Activated naive CD8-positive, alpha-beta T cell treated with anti-CD3 and anti-CD28 coated beads, Interleukin-2, amount 50 U/mL, for 24 hours (primary cell): Measurements from ENCODE around the gene FGD5.

Experiments
- ATAC-seq: fragments of 150-1000 bp; cut with Tn5 transposase; one replicate; pipeline ENCODE4 v1.10.0; 2021
- DNase-seq: peaks from one replicate; pipeline ENCODE4 v3.0.0; 2021
- H3K27ac Mint-ChIP-seq: one replicate; pipeline ENCODE4 v1.8.0; 2021; ENCODE audit warnings: mild to moderate bottlenecking, mixed read lengths
- H3K27me3 Mint-ChIP-seq: one replicate; pipeline ENCODE4 v1.8.0; 2021; ENCODE audit warnings: mixed read lengths
- H3K36me3 Mint-ChIP-seq: one replicate; pipeline ENCODE4 v1.8.0; 2021; ENCODE audit warnings: low read depth, mixed read lengths
- H3K4me1 Mint-ChIP-seq: one replicate; pipeline ENCODE4 v1.8.0; 2021; ENCODE audit warnings: mixed read lengths
- H3K4me3 Mint-ChIP-seq: one replicate; pipeline ENCODE4 v1.8.0; 2021; ENCODE audit warnings: mild to moderate bottlenecking, moderate library complexity, mixed read lengths
- H3K9me3 Mint-ChIP-seq: one replicate; pipeline ENCODE4 v1.8.0; 2021; ENCODE audit warnings: mixed read lengths

Gene FGD5

GRCh38 chr3:14818804-14819500, at the start of gene FGD5:
FGD5 (plus strand) TSS chr3:14818962; CDS start chr3:14819072, 110 bp downstream.
- Mint-ChIP-seq H3K36me3 (no peaks in the 10 kb centered on the region), H3K27ac (no peak within 1 kb of the TSS), H3K27me3 (peaks cover 13% of the 10 kb centered on the region), H3K4me3 (no peak within 1 kb of the TSS), H3K9me3 (no peaks in the 10 kb centered on the region), H3K4me1 (no peaks in the 10 kb centered on the region)
- DNase-seq (no peak), ATAC-seq (no peak)

- H3K27me3 Mint-ChIP-seq: no peaks in the 10 kb centered on the region
- no peak overlapping the region for H3K27ac Mint-ChIP-seq
- no peak overlapping the region for H3K4me3 Mint-ChIP-seq
- ATAC-seq (no peak), DNase-seq (no peak)
- no peaks in the 10 kb centered on the region for H3K9me3 Mint-ChIP-seq
- H3K36me3 Mint-ChIP-seq: no peaks in the 10 kb centered on the region
- H3K4me1 Mint-ChIP-seq: no peaks in the 10 kb centered on the region
These were observed 49.0 kb upstream of the FGD5 start for GRCh38 chr3:14769544-14770325.

- Mint-ChIP-seq H3K27ac (no peak overlapping the region), H3K4me1 (no peaks in the 10 kb centered on the region), H3K27me3 (no peaks in the 10 kb centered on the region), H3K4me3 (no peak overlapping the region), H3K36me3 (no peaks in the 10 kb centered on the region), H3K9me3 (no peaks in the 10 kb centered on the region)
- no peak for DNase-seq
- ATAC-seq: no peak
These were observed 48.2 kb upstream of the FGD5 start for GRCh38 chr3:14770591-14770990.

GRCh38 chr3:14771593-14772497, 46.9 kb upstream of the FGD5 start:
- H3K27ac Mint-ChIP-seq: no peak overlapping the region
- no peak overlapping the region for H3K4me3 Mint-ChIP-seq
- H3K4me1 Mint-ChIP-seq: no peaks in the 10 kb centered on the region
- DNase-seq: no peak
- no peaks in the 10 kb centered on the region for H3K27me3 Mint-ChIP-seq
- no peaks in the 10 kb centered on the region for H3K9me3 Mint-ChIP-seq
- no peaks in the 10 kb centered on the region for H3K36me3 Mint-ChIP-seq
- no peak for ATAC-seq

- no peaks in the 10 kb centered on the region for H3K4me1 Mint-ChIP-seq
These were observed 46.1 kb upstream of the FGD5 start for GRCh38 chr3:14772533-14773138.

GRCh38 chr3:14773281-14773680, 45.5 kb upstream of the FGD5 start:
- no peaks in the 10 kb centered on the region for H3K36me3 Mint-ChIP-seq
- H3K27me3 Mint-ChIP-seq: peaks cover 3% of the 10 kb centered on the region
- no peaks in the 10 kb centered on the region for H3K4me1 Mint-ChIP-seq
- DNase-seq (no peak), ATAC-seq (no peak)
- no peak overlapping the region for H3K4me3 Mint-ChIP-seq
- no peak overlapping the region for H3K27ac Mint-ChIP-seq
- H3K9me3 Mint-ChIP-seq: no peaks in the 10 kb centered on the region

More at GRCh38 chr3:14772533-14773138, 46.1 kb upstream of the FGD5 start:
- DNase-seq (no peak), ATAC-seq (no peak)
- H3K36me3 Mint-ChIP-seq: no peaks in the 10 kb centered on the region
- no peaks in the 10 kb centered on the region for H3K27me3 Mint-ChIP-seq
- no peak overlapping the region for H3K4me3 Mint-ChIP-seq
- no peak overlapping the region for H3K27ac Mint-ChIP-seq
- no peaks in the 10 kb centered on the region for H3K9me3 Mint-ChIP-seq

- Mint-ChIP-seq H3K27me3 (peaks cover 3% of the 10 kb centered on the region), H3K9me3 (peaks cover 3% of the 10 kb centered on the region), H3K4me1 (no peaks in the 10 kb centered on the region), H3K36me3 (no peaks in the 10 kb centered on the region), H3K4me3 (no peak overlapping the region), H3K27ac (no peak overlapping the region)
- DNase-seq (no peak), ATAC-seq (no peak)
These were observed 45.1 kb upstream of the FGD5 start for GRCh38 chr3:14773691-14774128.

GRCh38 chr3:14774431-14774830, 44.3 kb upstream of the FGD5 start:
- H3K9me3 Mint-ChIP-seq: peaks cover 7% of the 10 kb centered on the region
- no peaks in the 10 kb centered on the region for H3K4me1 Mint-ChIP-seq
- H3K27ac Mint-ChIP-seq: no peak overlapping the region
- H3K36me3 Mint-ChIP-seq: no peaks in the 10 kb centered on the region
- peaks cover 3% of the 10 kb centered on the region for H3K27me3 Mint-ChIP-seq
- no peak for DNase-seq
- no peak overlapping the region for H3K4me3 Mint-ChIP-seq
- no peak for ATAC-seq

GRCh38 chr3:14775011-14775410, 43.8 kb upstream of the FGD5 start:
- H3K27me3 Mint-ChIP-seq: peaks cover 3% of the 10 kb centered on the region
- H3K9me3 Mint-ChIP-seq: peaks cover 7% of the 10 kb centered on the region
- H3K27ac Mint-ChIP-seq: no peak overlapping the region
- no peaks in the 10 kb centered on the region for H3K4me1 Mint-ChIP-seq
- no peak for ATAC-seq
- no peak for DNase-seq
- H3K36me3 Mint-ChIP-seq: no peaks in the 10 kb centered on the region
- H3K4me3 Mint-ChIP-seq: no peak overlapping the region

GRCh38 chr3:14775563-14775962, 43.2 kb upstream of the FGD5 start:
- Mint-ChIP-seq H3K27me3 (peaks cover 3% of the 10 kb centered on the region), H3K36me3 (no peaks in the 10 kb centered on the region), H3K4me1 (no peaks in the 10 kb centered on the region), H3K27ac (no peak overlapping the region), H3K9me3 (peaks cover 7% of the 10 kb centered on the region), H3K4me3 (no peak overlapping the region)
- no peak for ATAC-seq
- DNase-seq: no peak

GRCh38 chr3:14779069-14779685, 39.6 kb upstream of the FGD5 start:
- no peak overlapping the region for H3K27ac Mint-ChIP-seq
- no peak overlapping the region for H3K4me3 Mint-ChIP-seq
- ATAC-seq (no peak), DNase-seq (no peak)
- H3K9me3 Mint-ChIP-seq: peaks cover 7% of the 10 kb centered on the region
- H3K36me3 Mint-ChIP-seq: no peaks in the 10 kb centered on the region
- no peaks in the 10 kb centered on the region for H3K4me1 Mint-ChIP-seq
- peaks cover 3% of the 10 kb centered on the region for H3K27me3 Mint-ChIP-seq

- ATAC-seq (peak; percentile 65), DNase-seq (peak; percentile 50)
- Mint-ChIP-seq H3K4me3 (no peak overlapping the region), H3K36me3 (no peaks in the 10 kb centered on the region), H3K4me1 (no peaks in the 10 kb centered on the region), H3K9me3 (peaks cover 7% of the 10 kb centered on the region), H3K27ac (no peak overlapping the region), H3K27me3 (peaks cover 5% of the 10 kb centered on the region)
These were observed 37.7 kb upstream of the FGD5 start for GRCh38 chr3:14780927-14781507.

- peaks cover 2% of the 10 kb centered on the region for H3K27me3 Mint-ChIP-seq
- no peak for DNase-seq
- peaks cover 6% of the 10 kb centered on the region for H3K9me3 Mint-ChIP-seq
- no peaks in the 10 kb centered on the region for H3K4me1 Mint-ChIP-seq
- no peaks in the 10 kb centered on the region for H3K36me3 Mint-ChIP-seq
- no peak overlapping the region for H3K27ac Mint-ChIP-seq
- H3K4me3 Mint-ChIP-seq: no peak overlapping the region
- ATAC-seq: no peak
These were observed 35.2 kb upstream of the FGD5 start for GRCh38 chr3:14783480-14784086.
